HCT116 (cell line): ENCODE measurements around the gene PRR20B. TPM values are rescaled to one million over a fixed set of nuclear protein-coding genes. Genes with fewer than 3 reads are reported as not detected.
"Not testable (repeated sequence)": the region's sequence is repeated elsewhere in the genome, so short reads cannot be mapped to it uniquely, and the experiment has no call there.

Experiments
- ATAC-seq: fragments of 200-7000 bp; cut with Tn5 transposase; 2 replicates; pipeline ENCODE4 v1.9.1; 2020; ENCODE audit warnings: mild to moderate bottlenecking, moderate library complexity
- BruUV-seq: library from RNA; stranded (reverse); fragments of 400-500 nt; replicated peaks from 2 replicates; lab custom pipeline; 2021; lab: Mats Ljungman, UMichigan
- CTCF ChIA-PET: fragments of 300-600 bp; sonication (Branson Sonifier 250); formaldehyde crosslinking; loops from one replicate; lab custom pipeline; 2021; ENCODE audit warnings: antibody characterized with exemption; lab: Charles Lee
- POLR2A ChIA-PET: fragments of 300-600, 350-600 bp; sonication (Branson Sonifier 250); formaldehyde crosslinking; loops from one replicate; lab custom pipeline; 2021; ENCODE audit warnings: antibody characterized with exemption; lab: Charles Lee
- RAD21 ChIA-PET, 2 experiments: fragments of 300-600 bp; sonication (Branson Sonifier 250); formaldehyde crosslinking; loops; one replicate each; lab custom pipeline; 2023; ENCODE audit warnings: low total read pairs in 2 of 2; ENCODE audit not compliant: uncharacterized antibody in 2 of 2, unreplicated experiment in 2 of 2, low non-redundant PET in 1 of 2; lab: Charles Lee
- DNase-seq: peaks from one replicate; pipeline ENCODE4 v3.0.0-alpha.2; 2010; ENCODE audit warnings: low read depth, low spot score
- H2AFZ ChIP-seq: fragments of 200-600 bp; shearing (Covaris generic), sonication (generic); 2 replicates; pipeline ENCODE4 v1.6.1; 2017; ENCODE audit warnings: low read depth, mixed run types, mixed read lengths, antibody characterized with exemption, low read length; ENCODE audit not compliant: poor library complexity, severe bottlenecking
- H3K27ac ChIP-seq: 2 replicates; pipeline ENCODE4 v1.5.1; 2012; ENCODE audit warnings: low read depth, low read length
- H3K27me3 ChIP-seq: fragments of 200-600 bp; sonication (generic); 2 replicates; pipeline ENCODE4 v1.6.1; 2016; ENCODE audit warnings: mixed run types, low read length, mixed read lengths; ENCODE audit not compliant: insufficient read depth
- H3K36me3 ChIP-seq, 2 experiments: fragments of 200-500 bp in 1 of 2; fragments of 200-600 bp in 1 of 2; sonication (Bioruptor generic) in 1 of 2; sonication (generic) in 1 of 2; 2 replicates each; pipeline versions ENCODE4 v1.5.1 to v1.6.1; 2014 to 2016; ENCODE audit warnings: low read length in 2 of 2, inconsistent platforms in 1 of 2, mixed read lengths in 1 of 2, mixed run types in 1 of 2; ENCODE audit not compliant: insufficient read depth in 2 of 2, control insufficient read depth in 1 of 2
- H3K4me1 ChIP-seq, 2 experiments: fragments of 200-600 bp in 1 of 2; sonication (generic) in 1 of 2; 2 replicates each; pipeline versions ENCODE4 v1.5.1 to v1.6.1; 2012 to 2017; ENCODE audit warnings: low read length in 2 of 2, inconsistent platforms in 1 of 2, mild to moderate bottlenecking in 1 of 2, mixed read lengths in 1 of 2, mixed run types in 1 of 2, moderate library complexity in 1 of 2; ENCODE audit not compliant: insufficient read depth in 2 of 2, control insufficient read depth in 1 of 2
- H3K4me2 ChIP-seq: fragments of 200-600 bp; sonication (generic); 2 replicates; pipeline ENCODE4 v1.6.1; 2017; ENCODE audit warnings: mixed run types, low read length, mixed read lengths
- H3K4me3 ChIP-seq, 2 experiments: fragments of 200-600 bp in 1 of 2; sonication (generic) in 1 of 2; replicated peaks in 1 of 2; 2 replicates each; pipeline ENCODE4 v1.5.1; 2011 to 2016; ENCODE audit warnings: low read length in 2 of 2, control low read depth in 1 of 2, low read depth in 1 of 2, mild to moderate bottlenecking in 1 of 2, mixed read lengths in 1 of 2, mixed run types in 1 of 2
- H3K79me2 ChIP-seq: fragments of 200-600 bp; sonication (generic); 2 replicates; pipeline ENCODE4 v1.6.1; 2017; ENCODE audit warnings: mild to moderate bottlenecking, mixed run types, low read length, moderate library complexity, mixed read lengths; ENCODE audit not compliant: insufficient read depth
- H3K9ac ChIP-seq: fragments of 200-600 bp; sonication (generic); 2 replicates; pipeline ENCODE4 v1.6.1; 2016; ENCODE audit warnings: low read length, mixed read lengths
- H3K9me2 ChIP-seq: fragments of 200-600 bp; sonication (generic), shearing (Covaris generic); 2 replicates; pipeline ENCODE4 v1.6.1; 2017; ENCODE audit warnings: mixed run types, mild to moderate bottlenecking, moderate library complexity; ENCODE audit not compliant: insufficient read depth
- H3K9me3 ChIP-seq, 2 experiments: fragments of 200-500 bp in 1 of 2; fragments of 200-600 bp in 1 of 2; sonication (Bioruptor generic) in 1 of 2; sonication (generic) in 1 of 2; 2 replicates each; pipeline ENCODE4 v1.6.1; 2014 to 2017; ENCODE audit warnings: low read length in 2 of 2, mixed read lengths in 2 of 2, inconsistent platforms in 1 of 2, low read depth in 1 of 2, mild to moderate bottlenecking in 1 of 2, mixed run types in 1 of 2, moderate library complexity in 1 of 2; ENCODE audit not compliant: control insufficient read depth in 1 of 2, insufficient read depth in 1 of 2
- H4K20me1 ChIP-seq: fragments of 200-600 bp; sonication (generic), shearing (Covaris generic); 2 replicates; pipeline ENCODE4 v1.6.1; 2017; ENCODE audit warnings: mixed run types, mild to moderate bottlenecking, moderate library complexity; ENCODE audit not compliant: insufficient read depth
- intact Hi-C: fragments of 100-400 bp; cut with micrococcal nuclease; formaldehyde crosslinking; loops from 2 replicates; pipeline ENCODE4 v1.10.0; 2022
- total RNA-seq: library from RNA; stranded (reverse); gene quantifications from one replicate; pipeline ENCODE4 v1.2.1, GENCODE V29; 2021; ENCODE audit not compliant: unreplicated experiment

The PRR20B gene
- total RNA-seq, 1 experiment from 2014 or later = not detected

GRCh38 chr13:57139781-57140180 is 7.5 kb upstream of the PRR20B start:
- intact Hi-C loops, H3K79me2 ChIP-seq, H3K4me1 ChIP-seq, H3K9me2 ChIP-seq, H3K9ac ChIP-seq, RAD21 ChIA-PET, BruUV-seq, H4K20me1 ChIP-seq, ATAC-seq, H3K27me3 ChIP-seq, H2AFZ ChIP-seq, H3K27ac ChIP-seq, CTCF ChIA-PET, H3K4me2 ChIP-seq, H3K36me3 ChIP-seq, POLR2A ChIA-PET, DNase-seq, H3K4me3 ChIP-seq: not testable (repeated sequence)
- H3K9me3 ChIP-seq = peaks cover 8 to 16% of the 10 kb centered on the region in 2 experiments

- RAD21 ChIA-PET, H3K36me3 ChIP-seq, H3K9me2 ChIP-seq, H3K27me3 ChIP-seq, POLR2A ChIA-PET, H3K9ac ChIP-seq, intact Hi-C loops, H3K4me1 ChIP-seq, H2AFZ ChIP-seq, BruUV-seq, H3K4me2 ChIP-seq, H4K20me1 ChIP-seq, CTCF ChIA-PET, H3K79me2 ChIP-seq, H3K4me3 ChIP-seq, DNase-seq, ATAC-seq, H3K27ac ChIP-seq: not testable (repeated sequence)
- H3K9me3 ChIP-seq = peaks cover 8 to 11% of the 10 kb centered on the region in 2 experiments
Observed at GRCh38 chr13:57140235-57140968, 6.9 kb upstream of the PRR20B start, which contains the start of gene PRR20A. Gene PRR20A (plus strand): TSS chr13:57140918. CDS start chr13:57141305, 387 bp downstream.

GRCh38 chr13:57148106-57148505 is 818 bp downstream of the PRR20B start:
- H3K9me2 ChIP-seq, DNase-seq, H3K4me2 ChIP-seq, H3K27ac ChIP-seq, BruUV-seq, ATAC-seq, POLR2A ChIA-PET, RAD21 ChIA-PET, H4K20me1 ChIP-seq, H3K4me3 ChIP-seq, H3K4me1 ChIP-seq, H3K9me3 ChIP-seq, H3K36me3 ChIP-seq, intact Hi-C loops, H3K27me3 ChIP-seq, H3K79me2 ChIP-seq, H3K9ac ChIP-seq, H2AFZ ChIP-seq, CTCF ChIA-PET: not testable (repeated sequence)

- RAD21 ChIA-PET, H4K20me1 ChIP-seq, ATAC-seq, BruUV-seq, H3K79me2 ChIP-seq, H3K4me3 ChIP-seq, CTCF ChIA-PET, intact Hi-C loops, H3K9me3 ChIP-seq, H3K9me2 ChIP-seq, H3K4me2 ChIP-seq, H2AFZ ChIP-seq, H3K36me3 ChIP-seq, DNase-seq, H3K4me1 ChIP-seq, H3K27ac ChIP-seq, H3K27me3 ChIP-seq, H3K9ac ChIP-seq, POLR2A ChIA-PET: not testable (repeated sequence)
Observed at GRCh38 chr13:57153761-57154160, 6.5 kb downstream of the PRR20B start, which contains the start of gene PRR20C. Gene PRR20C (plus strand): TSS chr13:57154061. CDS start chr13:57154448, 387 bp downstream.
